ENCODE data around the gene FRMPD2.

DNA sequence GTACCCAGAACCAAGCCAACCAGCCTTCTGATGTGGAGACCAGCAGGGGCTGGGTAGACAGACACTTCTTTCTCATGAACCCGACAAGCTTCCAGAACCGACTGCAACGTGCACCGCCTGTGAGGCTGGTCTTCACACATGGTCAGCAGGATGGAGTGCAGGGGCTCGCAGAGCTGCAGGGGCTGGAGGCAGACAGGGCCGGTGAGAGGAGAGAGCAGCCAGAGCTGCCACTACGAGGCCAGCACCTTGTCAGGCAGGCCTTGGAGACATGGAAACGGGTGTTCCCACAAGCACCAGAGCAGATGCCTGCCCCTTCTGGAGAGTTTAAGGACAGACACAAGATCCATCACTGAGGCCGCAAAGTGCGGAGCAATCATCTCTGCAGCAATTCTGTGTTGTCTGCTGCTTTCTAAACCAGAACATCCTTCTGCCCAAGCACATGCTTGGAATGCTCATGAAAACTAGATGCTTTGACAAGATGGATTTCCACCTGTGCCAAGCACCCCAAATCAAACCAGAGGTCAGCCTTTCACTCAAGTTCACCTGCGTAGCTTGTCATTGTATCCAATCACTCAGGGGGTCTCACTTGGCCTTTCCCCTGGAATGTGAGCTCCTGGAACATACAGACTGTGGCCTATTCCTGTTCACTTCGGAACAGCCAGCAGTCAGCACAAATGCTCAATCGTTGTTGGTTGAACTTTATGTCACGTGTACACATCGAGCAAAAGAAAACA is 32.2 kb downstream of the FRMPD2 start:
- TF ChIP-seq MXI1 (conservative IDR thresholded peaks at IDR 0.05; ENCODE audit: poor library complexity, severe bottlenecking) (no peak), POLR2AphosphoS5 (IDR thresholded peaks at IDR 0.05) (no peak), EP300 (conservative IDR thresholded peaks at IDR 0.05; ENCODE audit: poor library complexity, severe bottlenecking) (no peak)
- TF ChIP-seq, protein P1, sequence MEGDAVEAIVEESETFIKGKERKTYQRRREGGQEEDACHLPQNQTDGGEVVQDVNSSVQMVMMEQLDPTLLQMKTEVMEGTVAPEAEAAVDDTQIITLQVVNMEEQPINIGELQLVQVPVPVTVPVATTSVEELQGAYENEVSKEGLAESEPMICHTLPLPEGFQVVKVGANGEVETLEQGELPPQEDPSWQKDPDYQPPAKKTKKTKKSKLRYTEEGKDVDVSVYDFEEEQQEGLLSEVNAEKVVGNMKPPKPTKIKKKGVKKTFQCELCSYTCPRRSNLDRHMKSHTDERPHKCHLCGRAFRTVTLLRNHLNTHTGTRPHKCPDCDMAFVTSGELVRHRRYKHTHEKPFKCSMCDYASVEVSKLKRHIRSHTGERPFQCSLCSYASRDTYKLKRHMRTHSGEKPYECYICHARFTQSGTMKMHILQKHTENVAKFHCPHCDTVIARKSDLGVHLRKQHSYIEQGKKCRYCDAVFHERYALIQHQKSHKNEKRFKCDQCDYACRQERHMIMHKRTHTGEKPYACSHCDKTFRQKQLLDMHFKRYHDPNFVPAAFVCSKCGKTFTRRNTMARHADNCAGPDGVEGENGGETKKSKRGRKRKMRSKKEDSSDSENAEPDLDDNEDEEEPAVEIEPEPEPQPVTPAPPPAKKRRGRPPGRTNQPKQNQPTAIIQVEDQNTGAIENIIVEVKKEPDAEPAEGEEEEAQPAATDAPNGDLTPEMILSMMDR (IDR thresholded peaks at IDR 0.05; ENCODE audit: poor library complexity, severe bottlenecking), result no peak
